Trophoblast cell (in vitro differentiated cells and primary cell): ENCODE measurements around the gene ZFP57.

Source experiments
- DNase-seq, 2 donors: peaks; one replicate each; pipeline ENCODE4 v3.0.0-alpha.2; 2016
- H2AFZ ChIP-seq: 2 replicates; pipeline ENCODE4 v1.6.1; 2013; ENCODE audit warnings: low read length, moderate library complexity, mild to moderate bottlenecking; ENCODE audit not compliant: insufficient read depth, poor library complexity
- H2AK5ac ChIP-seq: 2 replicates; pipeline ENCODE4 v1.6.1; 2013; ENCODE audit warnings: mild to moderate bottlenecking, low read length
- H2BK120ac ChIP-seq: 2 replicates; pipeline ENCODE4 v1.6.1; 2013; ENCODE audit warnings: low read length, mild to moderate bottlenecking, moderate library complexity; ENCODE audit not compliant: insufficient read depth, poor library complexity
- H2BK12ac ChIP-seq: 2 replicates; pipeline ENCODE4 v1.6.1; 2013; ENCODE audit warnings: mild to moderate bottlenecking, low read length, moderate library complexity
- H2BK5ac ChIP-seq: 2 replicates; pipeline ENCODE4 v1.6.1; 2013; ENCODE audit warnings: low read length, low read depth, moderate library complexity, mild to moderate bottlenecking; ENCODE audit not compliant: poor library complexity
- H3K14ac ChIP-seq: 2 replicates; pipeline ENCODE4 v1.6.1; 2013; ENCODE audit warnings: mild to moderate bottlenecking, low read length
- H3K18ac ChIP-seq: 2 replicates; pipeline ENCODE4 v1.6.1; 2013; ENCODE audit warnings: mild to moderate bottlenecking, low read length
- H3K23ac ChIP-seq: 2 replicates; pipeline ENCODE4 v1.6.1; 2013; ENCODE audit warnings: low read length
- H3K27ac ChIP-seq: 2 replicates; pipeline ENCODE4 v1.5.1; 2013; ENCODE audit warnings: low read depth, mild to moderate bottlenecking, inconsistent platforms, low read length, moderate library complexity
- H3K27me3 ChIP-seq: 2 replicates; pipeline ENCODE4 v1.6.1; 2013; ENCODE audit warnings: inconsistent platforms, mild to moderate bottlenecking, low read length, moderate library complexity; ENCODE audit not compliant: insufficient read depth
- H3K36me3 ChIP-seq, 2 experiments: 1 replicate in 1 of 2; 2 replicates in 1 of 2; pipeline ENCODE4 v1.6.1; 2013; ENCODE audit warnings: low read length in 2 of 2, mild to moderate bottlenecking in 2 of 2, moderate library complexity in 1 of 2; ENCODE audit not compliant: insufficient read depth in 2 of 2, control insufficient read depth in 1 of 2
- H3K4ac ChIP-seq: 2 replicates; pipeline ENCODE4 v1.6.1; 2013; ENCODE audit warnings: low read depth, mild to moderate bottlenecking, low read length, moderate library complexity
- H3K4me1 ChIP-seq, 2 experiments: 1 replicate in 1 of 2; 2 replicates in 1 of 2; pipeline ENCODE4 v1.6.1; 2013; ENCODE audit warnings: low read length in 2 of 2, mild to moderate bottlenecking in 2 of 2, moderate library complexity in 1 of 2; ENCODE audit not compliant: insufficient read depth in 2 of 2, control insufficient read depth in 1 of 2
- H3K4me2 ChIP-seq: 2 replicates; pipeline ENCODE4 v1.6.1; 2013; ENCODE audit warnings: inconsistent platforms, mild to moderate bottlenecking, low read length, moderate library complexity
- H3K4me3 ChIP-seq: 2 replicates; pipeline ENCODE4 v1.5.1; 2013; ENCODE audit warnings: mild to moderate bottlenecking, low read depth, low read length, inconsistent platforms
- H3K79me1 ChIP-seq: one replicate; pipeline ENCODE4 v1.6.1; 2013; ENCODE audit warnings: low read length
- H3K79me2 ChIP-seq: 2 replicates; pipeline ENCODE4 v1.6.1; 2013; ENCODE audit warnings: low read length, mild to moderate bottlenecking; ENCODE audit not compliant: control insufficient read depth, insufficient read depth, poor library complexity
- H3K9ac ChIP-seq: 2 replicates; pipeline ENCODE4 v1.6.1; 2013; ENCODE audit warnings: mild to moderate bottlenecking, low read length
- H3K9me3 ChIP-seq: 2 replicates; pipeline ENCODE4 v1.6.1; 2013; ENCODE audit warnings: low read depth, mild to moderate bottlenecking, control low read depth, inconsistent platforms, low read length; ENCODE audit not compliant: insufficient read depth
- H4K12ac ChIP-seq: 2 replicates; pipeline ENCODE4 v1.6.1; 2013; ENCODE audit warnings: low read depth, mild to moderate bottlenecking, low read length, moderate library complexity
- H4K8ac ChIP-seq: 2 replicates; pipeline ENCODE4 v1.6.1; 2013; ENCODE audit warnings: low read depth, mild to moderate bottlenecking, low read length, moderate library complexity
- H4K91ac ChIP-seq: one replicate; pipeline ENCODE4 v1.6.1; 2013; ENCODE audit warnings: low read depth, mild to moderate bottlenecking, low read length, moderate library complexity
- WGBS: extraction: QIAGEN DNeasy Blood & Tissue Kit; methylation state at CpG from one replicate; pipeline ENCODE4 v1.1.7; 2013; ENCODE audit warnings: missing lambda C conversion rate; ENCODE audit not compliant: insufficient read length, insufficient coverage; ENCODE audit errors: extremely low coverage; 5-methylcytosine and 5-hydroxymethylcytosine counted together

ZFP57 gene

GRCh38 chr6:29681811-29682210 lies 859 bp upstream of the ZFP57 start:
- H3K4me2 ChIP-seq: no peak overlapping the region
- H4K91ac ChIP-seq: no peak overlapping the region
- no peak overlapping the region for H3K23ac ChIP-seq
- no peak overlapping the region for H3K18ac ChIP-seq
- H3K27ac ChIP-seq: no peak overlapping the region
- peak; percentile 96 to 97 for DNase-seq
- H3K79me2 ChIP-seq: no peaks in the 10 kb centered on the region
- WGBS: no CpG with 5 or more reads among the region's 8 CpGs
- no peak overlapping the region for H3K9ac ChIP-seq
- H3K4me3 ChIP-seq: no peak overlapping the region
- H3K4ac ChIP-seq: no peak overlapping the region
- no peak overlapping the region for H3K14ac ChIP-seq
- H4K8ac ChIP-seq: no peak overlapping the region
- H2AK5ac ChIP-seq: no peak overlapping the region
- peaks cover 10 to 14% of the 10 kb centered on the region in 2 experiments for H3K4me1 ChIP-seq
- peaks cover 5% of the 10 kb centered on the region for H3K79me1 ChIP-seq
- no peak overlapping the region for H2AFZ ChIP-seq
- H3K9me3 ChIP-seq: peaks cover 4% of the 10 kb centered on the region
- no peak overlapping the region for H2BK12ac ChIP-seq
- no peaks in the 10 kb centered on the region for H3K36me3 ChIP-seq
- no peak overlapping the region for H2BK5ac ChIP-seq
- H2BK120ac ChIP-seq: no peak overlapping the region
- no peaks in the 10 kb centered on the region for H3K27me3 ChIP-seq
- no peak overlapping the region for H4K12ac ChIP-seq

- Histone ChIP-seq H3K27me3 (no peaks in the 10 kb centered on the region), H3K27ac (no peak overlapping the region), H2BK120ac (no peak overlapping the region), H2BK5ac (no peak overlapping the region), H4K91ac (peak overlapping the region; percentile 58), H3K23ac (no peak overlapping the region), H2AK5ac (no peak overlapping the region), H3K9ac (no peak overlapping the region), H3K4me2 (no peak overlapping the region), H3K79me2 (no peaks in the 10 kb centered on the region), H4K8ac (no peak overlapping the region), H4K12ac (no peak overlapping the region), H3K9me3 (peaks cover 4% of the 10 kb centered on the region), H2AFZ (no peak overlapping the region), H3K4ac (no peak overlapping the region), H3K18ac (no peak overlapping the region), H3K14ac (no peak overlapping the region), H3K4me1 (peaks cover 10 to 15% of the 10 kb centered on the region in 2 experiments), H3K79me1 (peaks cover 5% of the 10 kb centered on the region), H3K4me3 (no peak overlapping the region), H2BK12ac (peak overlapping the region; percentile 46), H3K36me3 (no peaks in the 10 kb centered on the region)
- no peak for DNase-seq
- no CpG with 5 or more reads among the region's 24 CpGs for WGBS
These were observed 536 bp downstream of the ZFP57 start for GRCh38 chr6:29680416-29680815.

GRCh38 chr6:29679962-29680361 lies 990 bp downstream of the ZFP57 start:
- DNase-seq: peak; percentile 74 to 75
- no peak overlapping the region for H3K4me3 ChIP-seq
- peak overlapping the region; percentile 58 for H4K91ac ChIP-seq
- no peak overlapping the region for H3K14ac ChIP-seq
- WGBS: no CpG with 5 or more reads among the region's 13 CpGs
- H3K79me2 ChIP-seq: no peaks in the 10 kb centered on the region
- H3K4ac ChIP-seq: no peak overlapping the region
- no peak overlapping the region for H2AFZ ChIP-seq
- no peaks in the 10 kb centered on the region for H3K36me3 ChIP-seq
- H3K9ac ChIP-seq: no peak overlapping the region
- peak overlapping the region; percentile 56 for H4K12ac ChIP-seq
- peak overlapping the region; percentile 53 for H2AK5ac ChIP-seq
- H3K4me2 ChIP-seq: no peak overlapping the region
- no peak overlapping the region for H3K27ac ChIP-seq
- H3K27me3 ChIP-seq: no peaks in the 10 kb centered on the region
- peaks cover 5% of the 10 kb centered on the region for H3K79me1 ChIP-seq
- no peak overlapping the region for H3K23ac ChIP-seq
- H2BK120ac ChIP-seq: no peak overlapping the region
- peaks cover 10 to 15% of the 10 kb centered on the region in 2 experiments for H3K4me1 ChIP-seq
- H3K9me3 ChIP-seq: peaks cover 4% of the 10 kb centered on the region
- H4K8ac ChIP-seq: peak overlapping the region; percentile 57
- H2BK12ac ChIP-seq: peak overlapping the region; percentile 75
- H3K18ac ChIP-seq: no peak overlapping the region
- H2BK5ac ChIP-seq: no peak overlapping the region

GRCh38 chr6:29678114-29678513 lies 2.8 kb downstream of the ZFP57 start:
- Histone ChIP-seq H2BK12ac (peak overlapping the region; percentile 59), H2AFZ (no peak overlapping the region), H3K9me3 (peaks cover 4% of the 10 kb centered on the region), H3K18ac (no peak overlapping the region), H3K79me1 (peaks cover 5% of the 10 kb centered on the region), H2BK120ac (no peak overlapping the region), H3K79me2 (no peaks in the 10 kb centered on the region), H3K4me3 (no peak overlapping the region), H4K91ac (no peak overlapping the region), H4K8ac (no peak overlapping the region), H4K12ac (no peak overlapping the region), H3K4ac (no peak overlapping the region), H3K9ac (no peak overlapping the region), H3K27ac (no peak overlapping the region), H3K27me3 (no peaks in the 10 kb centered on the region), H2AK5ac (no peak overlapping the region), H3K4me1 (peaks cover 10 to 15% of the 10 kb centered on the region in 2 experiments), H2BK5ac (no peak overlapping the region), H3K36me3 (no peaks in the 10 kb centered on the region), H3K4me2 (no peak overlapping the region), H3K14ac (no peak overlapping the region), H3K23ac (no peak overlapping the region)
- WGBS: no CpG with 5 or more reads among the region's 5 CpGs
- peak; percentile 61 to 87 for DNase-seq
